H1 (cell line): ENCODE measurements around the gene LBX2. TPM values are rescaled to one million over a fixed set of nuclear protein-coding genes. Genes with fewer than 3 reads are reported as not detected.

Experiments
- CTCF ChIA-PET: fragments of 300-600 bp; sonication (Branson Sonifier 250); formaldehyde crosslinking; loops from one replicate; lab custom pipeline; 2021; ENCODE audit not compliant: partially characterized antibody; lab: Charles Lee
- POLR2A ChIA-PET: fragments of 300-600 bp; sonication (Branson Sonifier 250); formaldehyde crosslinking; loops from one replicate; lab custom pipeline; 2021; ENCODE audit warnings: inconsistent platforms; ENCODE audit not compliant: partially characterized antibody; lab: Charles Lee
- DNase-seq, 2 experiments: peaks; one replicate each; pipeline versions ENCODE4 v3.0.0 to v3.0.0-alpha.2; 2010 to 2022; ENCODE audit warnings: low spot score in 2 of 2, low read depth in 1 of 2, mixed read lengths in 1 of 2
- FAIRE-seq: peaks from 2 replicates; lab custom pipeline; 2011; peaks lifted over from hg19 to GRCh38; lab: Jason Lieb, UNC
- H2AFZ ChIP-seq: 2 replicates; pipeline ENCODE4 v1.8.1; 2012; ENCODE audit warnings: low read length, inconsistent platforms
- H2AK5ac ChIP-seq: 2 replicates; pipeline ENCODE4 v1.6.1; 2013; ENCODE audit warnings: low read depth, low read length
- H2BK120ac ChIP-seq: replicated peaks from 2 replicates; pipeline ENCODE3; 2013; ENCODE audit warnings: low read depth, low read length, inconsistent platforms
- H2BK12ac ChIP-seq: 2 replicates; pipeline ENCODE4 v1.6.1; 2013; ENCODE audit warnings: low read depth, low read length
- H2BK15ac ChIP-seq: 2 replicates; pipeline ENCODE4 v1.6.1; 2013; ENCODE audit warnings: low read length
- H2BK20ac ChIP-seq: 2 replicates; pipeline ENCODE4 v1.6.1; 2013; ENCODE audit warnings: low read length
- H2BK5ac ChIP-seq: 2 replicates; pipeline ENCODE4 v1.6.1; 2013; ENCODE audit warnings: low read depth, low read length
- H3K14ac ChIP-seq: 2 replicates; pipeline ENCODE4 v1.6.1; 2013; ENCODE audit warnings: inconsistent platforms; ENCODE audit not compliant: insufficient read length
- H3K18ac ChIP-seq: 2 replicates; pipeline ENCODE4 v1.6.1; 2013; ENCODE audit warnings: low read length; ENCODE audit errors: extremely low read depth
- H3K23ac ChIP-seq: 2 replicates; pipeline ENCODE4 v1.6.1; 2013; ENCODE audit warnings: inconsistent platforms; ENCODE audit not compliant: insufficient read length
- H3K23me2 ChIP-seq: 2 replicates; pipeline ENCODE4 v1.6.1; 2013; ENCODE audit warnings: low read depth, low read length
- H3K27ac ChIP-seq: 2 replicates; pipeline ENCODE4 v1.6.1; 2011; ENCODE audit warnings: low read depth, low read length, inconsistent platforms
- H3K27me3 ChIP-seq, 4 experiments: replicated peaks in 1 of 4; 1 replicate in 1 of 4; 2 replicates in 3 of 4; pipeline versions ENCODE4 v1.6.1 to v1.8.1; 2011 to 2013; ENCODE audit warnings: low read length in 3 of 4, mild to moderate bottlenecking in 3 of 4, inconsistent platforms in 2 of 4, mixed read lengths in 2 of 4, moderate library complexity in 1 of 4; ENCODE audit not compliant: control insufficient read depth in 3 of 4, insufficient read depth in 3 of 4; ENCODE audit errors: extremely low read depth in 1 of 4
- H3K36me3 ChIP-seq, 4 experiments: 2 replicates each; pipeline versions ENCODE4 v1.6.1 to v1.8.1; 2011 to 2013; ENCODE audit warnings: mild to moderate bottlenecking in 4 of 4, low read length in 3 of 4, moderate library complexity in 2 of 4, control low read depth in 1 of 4, inconsistent platforms in 1 of 4; ENCODE audit not compliant: insufficient read depth in 4 of 4, control insufficient read depth in 2 of 4
- H3K4ac ChIP-seq: replicated peaks from 2 replicates; pipeline ENCODE3; 2013; ENCODE audit warnings: low read length, low read depth, mixed read lengths, inconsistent platforms; ENCODE audit not compliant: insufficient read length
- H3K4me1 ChIP-seq, 4 experiments: replicated peaks in 1 of 4; 1 replicate in 1 of 4; 2 replicates in 3 of 4; pipeline versions ENCODE4 v1.6.1 to v1.8.1; 2011 to 2013; ENCODE audit warnings: low read length in 3 of 4, inconsistent platforms in 2 of 4, mixed read lengths in 1 of 4; ENCODE audit not compliant: insufficient read depth in 4 of 4, control insufficient read depth in 3 of 4
- H3K4me2 ChIP-seq, 2 experiments: 2 replicates each; pipeline versions ENCODE4 v1.6.1 to v1.8.1; 2011 to 2013; ENCODE audit warnings: low read depth in 2 of 2, low read length in 2 of 2, control low read depth in 1 of 2, inconsistent platforms in 1 of 2, mild to moderate bottlenecking in 1 of 2; ENCODE audit not compliant: insufficient read depth in 1 of 2
- H3K4me3 ChIP-seq, 4 experiments: fragments of 200-600, 300-600 bp in 1 of 4; sonication (generic), shearing (Covaris generic), sonication (Bioruptor Twin) in 1 of 4; 2 replicates each; pipeline versions ENCODE4 v1.5.1 to v1.8.1; 2011 to 2016; ENCODE audit warnings: low read length in 4 of 4, low read depth in 3 of 4, control low read depth in 2 of 4, inconsistent platforms in 2 of 4, mild to moderate bottlenecking in 2 of 4, mixed read lengths in 1 of 4, moderate library complexity in 1 of 4; ENCODE audit not compliant: insufficient read depth in 2 of 4; ENCODE audit errors: extremely low read depth in 1 of 4
- H3K56ac ChIP-seq: replicated peaks from 2 replicates; pipeline ENCODE3; 2013; ENCODE audit warnings: low read depth, mild to moderate bottlenecking, mixed read lengths, low read length, inconsistent platforms; ENCODE audit not compliant: insufficient read length
- H3K79me1 ChIP-seq: 2 replicates; pipeline ENCODE4 v1.6.1; 2013; ENCODE audit warnings: low read depth, low read length, control low read depth
- H3K79me2 ChIP-seq, 2 experiments: 2 replicates each; pipeline versions ENCODE4 v1.6.1 to v1.8.1; 2012 to 2013; ENCODE audit warnings: low read length in 2 of 2, mild to moderate bottlenecking in 2 of 2, inconsistent platforms in 1 of 2; ENCODE audit not compliant: insufficient read depth in 2 of 2, control insufficient read depth in 1 of 2
- H3K9ac ChIP-seq, 4 experiments: replicated peaks in 1 of 4; 1 replicate in 1 of 4; 2 replicates in 3 of 4; pipeline versions ENCODE4 v1.6.1 to v1.8.1; 2011 to 2013; ENCODE audit warnings: low read depth in 3 of 4, low read length in 3 of 4, control low read depth in 2 of 4, mild to moderate bottlenecking in 2 of 4, moderate library complexity in 2 of 4, inconsistent platforms in 1 of 4; ENCODE audit errors: extremely low read depth in 1 of 4
- H3K9me3 ChIP-seq, 2 experiments: 2 replicates each; pipeline versions ENCODE4 v1.6.1 to v1.8.1; 2012 to 2013; ENCODE audit warnings: mild to moderate bottlenecking in 2 of 2, moderate library complexity in 2 of 2, control low read depth in 1 of 2, inconsistent platforms in 1 of 2, low read depth in 1 of 2, low read length in 1 of 2, mixed read lengths in 1 of 2; ENCODE audit not compliant: insufficient read depth in 2 of 2
- H4K20me1 ChIP-seq, 2 experiments: replicated peaks in 1 of 2; 2 replicates each; pipeline versions ENCODE3 to v1.8.1; 2011 to 2013; ENCODE audit warnings: inconsistent platforms in 2 of 2, low read length in 2 of 2, mild to moderate bottlenecking in 1 of 2; ENCODE audit not compliant: insufficient read depth in 2 of 2, control insufficient read depth in 1 of 2
- H4K5ac ChIP-seq: 2 replicates; pipeline ENCODE4 v1.6.1; 2013; ENCODE audit warnings: low read length, low read depth, mixed read lengths, inconsistent platforms; ENCODE audit not compliant: insufficient read length
- H4K8ac ChIP-seq: 2 replicates; pipeline ENCODE4 v1.8.0; 2013; ENCODE audit warnings: mild to moderate bottlenecking, moderate library complexity, low read length, inconsistent platforms; ENCODE audit not compliant: insufficient read depth; ENCODE audit errors: extremely low read depth
- H4K91ac ChIP-seq: replicated peaks from 2 replicates; pipeline ENCODE3; 2013; ENCODE audit warnings: low read length, mixed read lengths, inconsistent platforms; ENCODE audit not compliant: insufficient read length
- EP300 ChIP-seq, 2 experiments: IDR thresholded peaks; 1 replicate in 1 of 2; 2 replicates in 1 of 2; pipeline ENCODE4 v1.6.1; 2011 to 2012; ENCODE audit warnings: low read depth in 2 of 2, low read length in 2 of 2, mild to moderate bottlenecking in 2 of 2, borderline replicate concordance in 1 of 2, inconsistent platforms in 1 of 2, moderate library complexity in 1 of 2
- JUND ChIP-seq: IDR thresholded peaks from 2 replicates; pipeline ENCODE4 v1.6.1; 2011; ENCODE audit warnings: mild to moderate bottlenecking, improper control_type of control experiment, low read length
- SIX5 ChIP-seq: IDR thresholded peaks from 2 replicates; pipeline ENCODE4 v1.6.1; 2011; ENCODE audit warnings: mild to moderate bottlenecking, low read depth, low read length
- WGBS, 2 experiments: shearing (Covaris generic) in 1 of 2; methylation state at CpG; one replicate each; pipeline versions ENCODE4 v1.1.6 to v1.1.7; 2013 to 2015; ENCODE audit warnings: low lambda C conversion rate in 2 of 2, mixed read lengths in 2 of 2, inconsistent platforms in 1 of 2, low coverage in 1 of 2, missing lambda C conversion rate in 1 of 2; ENCODE audit not compliant: insufficient replicate concordance in 2 of 2, insufficient coverage in 1 of 2, insufficient read length in 1 of 2; ENCODE audit errors: extremely low coverage in 1 of 2, missing lambda C conversion rate in 1 of 2; 5-methylcytosine and 5-hydroxymethylcytosine counted together
- polyA plus RNA-seq, 7 experiments: library from polyadenylated mRNA; depleted of rRNA in 3 of 7; stranded (reverse) in 5 of 7; unstranded in 2 of 7; fragments of >200 nt in 5 of 7; fragments of 200-250 nt in 2 of 7; gene quantifications; 1 replicate in 5 of 7; 2 replicates in 1 of 7; 4 replicates in 1 of 7; pipeline versions ENCODE4 v1.2.1 to v1.2.3, GENCODE V29; 2011 to 2013; ENCODE audit warnings: missing spikeins in 2 of 7, mixed read lengths in 2 of 7
- total RNA-seq: library from RNA; stranded (reverse); fragmentation: NEBNext Ultra II Directional; extraction: Animal tissue kit (Norgen Biotek cat#: 25700); gene quantifications from 2 replicates; pipeline ENCODE4 v1.2.1, GENCODE V29; 2021

Gene LBX2
- total and polyA plus RNA-seq, 2 of the 8 experiments (the other 6 are each of a cell fraction or from before 2014, with no cell fraction given) = 0.27 TPM; not detected in 1

DNA sequence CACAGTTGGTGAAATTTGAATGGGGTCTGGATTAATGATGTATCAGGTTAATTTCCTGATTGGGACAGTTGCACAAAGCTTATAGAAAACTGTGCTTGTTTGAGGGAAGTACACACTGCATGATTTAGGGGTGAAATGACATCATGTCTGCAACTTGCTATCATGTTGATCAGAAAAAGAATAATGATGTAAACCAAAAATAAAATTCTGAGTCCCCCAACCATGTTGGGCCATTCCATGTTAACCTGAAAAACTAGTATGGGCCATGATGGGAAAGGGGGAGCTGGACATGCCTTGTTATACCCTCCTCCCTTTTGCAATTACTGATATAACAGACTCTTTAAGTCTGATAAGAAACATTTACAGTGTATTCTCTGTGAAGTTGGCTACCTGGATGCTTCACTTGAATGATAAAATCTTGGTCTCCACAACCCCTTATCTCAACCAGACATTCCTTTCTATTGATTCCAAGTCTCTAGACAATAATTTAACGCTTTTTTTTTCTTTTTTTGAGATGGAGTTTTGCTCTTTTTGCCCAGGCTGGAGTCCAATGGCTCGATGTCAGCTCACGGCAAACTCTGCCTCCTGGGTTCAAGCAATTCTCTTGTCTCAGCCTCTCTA, 48.7 kb downstream of the LBX2 start:
- H3K36me3 ChIP-seq = no peaks in the 10 kb centered on the region
- H3K4me3 ChIP-seq = no peak overlapping the region
- H3K27ac ChIP-seq = no peak overlapping the region
- 0 out of 2 replicates have a peak, but pooled peaks cover 2% of the 10 kb centered on the region for H3K23me2 ChIP-seq
- TF ChIP-seq JUND (no peak), EP300 (IDR thresholded peaks at IDR 0.05; ENCODE audit: borderline replicate concordance in 1 of 2, low read depth in 2 of 2, low read length in 2 of 2) (no peak), SIX5 (no peak)
- H2BK5ac ChIP-seq = no peak overlapping the region
- H3K4me1 ChIP-seq = peaks cover 0 to 1% (median 0%) of the 10 kb centered on the region in 4 experiments; a peak in 1 of 7 replicates
- CTCF ChIA-PET = no interaction called here
- POLR2A ChIA-PET = interaction anchor here (1.6 kb wide), 1 partner anchor 10 kb away, joined by 5 read pairs; no protein-coding TSS in a partner anchor
- no peak overlapping the region for H3K4ac ChIP-seq
- H3K9me3 ChIP-seq = no peaks in the 10 kb centered on the region
- H2BK15ac ChIP-seq = no peak overlapping the region
- H3K79me1 ChIP-seq = no peaks in the 10 kb centered on the region
- H4K20me1 ChIP-seq = no peaks in the 10 kb centered on the region
- no peaks in the 10 kb centered on the region for H3K27me3 ChIP-seq
- no peak overlapping the region for H4K5ac ChIP-seq
- no peak overlapping the region for H3K18ac ChIP-seq
- 83% methylated on average over 3 of the region's 3 CpGs; no CpG with 5 or more reads in 1 of the 2 experiments for WGBS, 2 experiments
- H3K56ac ChIP-seq = no peak overlapping the region
- no peak overlapping the region for H3K23ac ChIP-seq
- H4K91ac ChIP-seq = no peak overlapping the region
- no peak overlapping the region for H2BK120ac ChIP-seq
- no peak overlapping the region for H4K8ac ChIP-seq
- no peak overlapping the region for H3K4me2 ChIP-seq
- H3K14ac ChIP-seq = no peak overlapping the region
- H2AFZ ChIP-seq = no peak overlapping the region
- H2AK5ac ChIP-seq = no peak overlapping the region
- no peak overlapping the region for H2BK12ac ChIP-seq
- H2BK20ac ChIP-seq = no peak overlapping the region
- DNase-seq (no peak), FAIRE-seq (no peak)
- H3K9ac ChIP-seq = no peak overlapping the region
- peaks cover 0 to 4% of the 10 kb centered on the region in 2 experiments; a peak in 1 of 4 replicates for H3K79me2 ChIP-seq
